NCI-H1092 (cell line): ENCODE results near the gene ATP8A1.
"Not testable (repeated sequence)": the region's sequence is repeated elsewhere in the genome, so short reads cannot be mapped to it uniquely, and the experiment has no call there.

Experiments used
- DNase-seq: peaks from one replicate; lab custom pipeline; 2025; lab: John Stamatoyannopoulos, UW

Gene ATP8A1

DNA sequence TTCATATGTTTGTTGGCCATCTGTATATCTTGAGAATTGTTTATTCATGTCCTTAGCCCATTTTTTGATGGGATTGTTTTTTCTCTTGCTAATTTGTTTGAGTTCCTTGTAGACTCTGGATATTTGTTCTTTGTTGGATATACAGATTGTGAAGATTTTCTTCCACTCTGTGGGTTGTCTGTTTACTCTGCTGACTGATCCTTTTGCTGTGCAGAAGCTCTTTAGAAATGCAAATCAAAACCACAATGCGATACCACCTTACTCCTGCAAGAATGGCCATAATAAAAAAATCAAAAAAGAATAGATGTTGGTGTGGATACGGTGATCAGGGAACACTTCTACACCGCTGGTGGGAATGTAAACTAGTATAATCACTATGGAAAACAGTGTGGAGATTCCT, 189.1 kb downstream of the ATP8A1 start:
- not testable (repeated sequence) for DNase-seq

DNA sequence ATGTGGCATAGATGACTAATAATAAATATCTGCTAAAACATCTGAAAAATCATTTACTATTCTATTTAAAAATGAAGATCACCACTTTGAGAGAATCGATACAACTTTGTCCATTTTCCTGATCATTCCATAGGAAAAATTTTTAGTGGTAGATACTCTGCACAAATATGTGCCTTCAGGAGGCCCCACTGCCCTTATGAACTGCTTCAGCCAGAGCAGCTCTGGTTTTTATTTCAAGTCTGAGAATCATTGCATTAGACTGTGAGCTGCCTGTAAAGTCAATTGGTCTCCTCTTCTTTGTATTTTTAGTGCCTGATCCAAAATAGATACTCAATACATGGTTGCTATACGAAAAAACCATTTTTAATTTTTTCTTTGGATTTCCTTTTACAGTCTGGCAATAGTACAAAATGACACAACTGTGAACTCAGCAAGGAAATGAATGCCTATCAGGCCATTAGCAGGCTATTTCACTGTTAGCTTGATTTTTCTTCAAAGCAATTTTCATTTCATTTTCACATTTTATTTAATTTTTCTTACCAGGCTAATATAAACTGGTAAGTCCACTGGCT, 190.5 kb downstream of the ATP8A1 start:
- no peak for DNase-seq

DNA sequence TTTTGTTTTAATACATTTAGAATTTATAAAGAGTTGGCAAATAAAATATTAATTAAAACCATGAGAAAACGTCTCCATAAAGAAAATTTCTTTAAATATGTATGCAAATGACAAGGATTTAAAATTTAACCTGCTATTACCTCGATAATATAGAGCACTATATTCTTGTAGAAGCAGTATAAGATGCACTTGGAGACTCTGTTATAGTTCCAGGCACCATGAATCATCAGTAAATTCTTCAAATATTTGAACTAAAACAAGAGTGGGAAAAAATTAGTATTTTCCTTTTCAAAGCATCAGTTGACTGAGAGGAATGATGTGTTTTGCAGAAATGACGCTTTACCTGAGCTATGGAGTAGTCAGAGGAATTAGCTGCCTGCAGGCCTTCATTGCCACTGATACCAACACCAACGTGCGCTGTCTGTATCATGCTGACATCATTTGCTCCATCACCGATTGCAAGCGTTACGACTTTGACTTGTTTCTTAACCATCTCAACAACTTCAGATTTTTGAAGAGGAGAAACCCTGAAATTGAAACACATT, 192.3 kb downstream of the ATP8A1 start:
- no peak for DNase-seq

DNA sequence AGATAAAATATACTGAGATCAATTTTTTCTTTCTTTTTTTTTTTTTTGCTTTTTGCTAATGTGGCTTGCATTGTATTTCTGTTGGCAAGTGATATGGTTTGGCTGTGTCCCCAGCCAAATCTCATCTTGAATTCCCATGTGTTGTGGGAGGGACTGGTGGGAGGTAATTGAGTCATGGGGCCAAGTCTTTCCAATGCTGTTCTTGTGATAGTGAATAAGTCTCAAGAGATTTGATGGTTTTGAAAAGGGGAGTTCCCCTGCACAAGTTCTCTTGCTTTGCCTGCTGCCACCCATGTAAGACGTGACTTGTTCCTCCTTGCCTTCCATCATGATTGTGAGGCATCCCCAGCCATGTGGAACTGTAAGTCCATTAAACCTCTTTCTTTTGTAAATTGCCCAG, 195.7 kb downstream of the ATP8A1 start:
- not testable (repeated sequence) for DNase-seq

DNA sequence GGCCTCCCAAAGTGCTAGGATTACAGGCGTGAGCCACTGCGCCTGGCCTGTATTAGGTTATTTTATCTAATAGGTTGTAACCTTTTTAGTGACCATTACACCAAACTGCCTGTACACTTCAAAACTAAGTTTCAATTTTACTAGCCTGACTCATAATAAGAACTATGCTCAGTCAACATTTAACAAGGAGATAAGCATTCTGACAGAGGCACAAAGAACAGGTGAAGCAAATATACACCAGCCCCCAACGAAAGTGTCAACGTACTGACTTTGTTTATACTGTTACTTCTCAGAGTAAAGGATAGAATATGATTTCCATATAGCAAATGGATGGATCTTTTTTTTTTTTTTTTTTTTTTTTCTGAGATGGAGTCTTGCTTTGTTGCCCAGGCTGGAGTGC, 196.9 kb downstream of the ATP8A1 start:
- no peak for DNase-seq

DNA sequence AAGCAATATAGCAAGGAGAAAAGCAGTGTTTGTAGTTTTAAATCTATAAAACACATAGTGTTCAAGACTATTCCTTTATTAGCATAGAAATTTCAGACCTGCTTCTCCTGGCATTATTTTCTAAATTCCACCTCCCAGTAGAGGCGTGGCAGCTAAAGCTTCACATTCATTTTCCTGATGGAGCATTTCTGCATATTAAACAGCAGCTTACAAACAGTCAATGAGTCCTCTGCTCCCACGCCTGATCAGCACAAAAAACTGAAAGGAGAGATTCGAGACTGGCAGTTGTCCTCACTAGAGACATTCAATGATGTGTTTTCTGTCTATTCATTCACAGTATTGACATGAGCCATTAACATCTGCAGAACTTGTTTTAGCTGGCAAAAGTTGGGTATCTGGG, 198.2 kb downstream of the ATP8A1 start:
- DNase-seq: no peak

DNA sequence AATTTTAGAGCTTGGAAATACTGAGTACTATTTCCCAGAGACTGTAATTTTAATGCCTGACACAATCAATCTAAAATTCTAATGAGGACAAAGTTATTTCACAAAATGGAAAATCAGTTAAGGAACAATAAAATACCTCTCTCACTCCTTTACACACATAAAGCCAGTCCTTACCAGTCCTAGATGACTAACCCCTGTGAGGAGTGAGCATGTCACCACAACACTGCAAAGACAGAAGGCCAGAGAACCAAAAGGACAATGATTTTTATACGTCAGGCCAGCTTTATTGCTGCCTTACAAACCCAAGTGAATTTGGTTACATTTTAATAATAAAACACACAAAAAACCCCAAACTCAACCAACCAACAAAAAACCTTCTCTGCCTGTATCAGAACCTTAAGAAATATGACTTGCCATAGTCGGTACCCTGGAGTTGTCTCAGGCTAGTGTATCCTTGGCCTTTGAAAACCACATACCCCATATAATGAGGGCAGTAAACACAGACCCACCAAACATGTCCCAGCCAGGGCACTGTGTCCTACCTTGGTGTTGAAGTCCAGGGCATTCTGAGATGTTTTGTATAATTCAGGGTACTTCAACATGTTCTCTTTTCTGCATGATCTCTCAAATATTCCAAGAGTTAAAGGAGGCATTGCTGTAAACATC, 202.0 kb downstream of the ATP8A1 start:
- no peak for DNase-seq

DNA sequence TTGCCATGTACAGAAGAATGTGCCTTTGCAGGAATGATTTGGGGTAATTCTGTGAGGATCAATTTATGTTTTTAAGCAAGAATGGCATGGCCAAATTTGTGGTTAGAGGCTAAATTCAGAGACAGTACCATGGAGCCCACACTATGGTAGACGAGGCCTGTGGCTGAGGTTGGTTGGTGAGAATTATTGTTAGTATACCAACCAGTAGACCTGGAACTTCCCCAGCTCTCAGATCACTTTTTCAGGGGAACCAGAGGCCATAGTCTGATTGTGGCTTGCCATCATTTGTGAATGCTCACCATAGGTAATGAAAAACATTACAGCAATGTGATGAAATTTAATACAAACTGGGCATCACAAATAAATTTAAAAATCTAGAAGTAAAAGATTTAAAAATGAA, 203.3 kb downstream of the ATP8A1 start:
- no peak for DNase-seq

DNA sequence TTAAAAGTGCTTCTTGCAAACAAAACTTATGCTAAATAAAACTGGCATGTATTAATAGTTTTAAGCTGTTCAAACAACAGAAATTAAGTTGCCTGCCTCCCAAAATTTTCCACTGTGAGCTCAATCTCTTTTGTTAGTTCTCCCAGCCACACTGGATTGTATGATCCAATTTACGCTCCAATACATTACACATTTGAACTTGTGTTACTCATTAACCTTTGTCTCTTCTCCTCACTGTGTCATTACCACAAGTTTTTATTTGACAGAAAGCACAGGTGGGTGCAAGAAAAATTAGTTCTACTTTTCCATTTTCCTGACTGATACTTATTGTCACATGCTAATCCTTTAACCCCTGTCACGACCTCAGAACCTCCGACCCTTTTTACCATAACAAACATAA, 204.1 kb downstream of the ATP8A1 start:
- DNase-seq: no peak

DNA sequence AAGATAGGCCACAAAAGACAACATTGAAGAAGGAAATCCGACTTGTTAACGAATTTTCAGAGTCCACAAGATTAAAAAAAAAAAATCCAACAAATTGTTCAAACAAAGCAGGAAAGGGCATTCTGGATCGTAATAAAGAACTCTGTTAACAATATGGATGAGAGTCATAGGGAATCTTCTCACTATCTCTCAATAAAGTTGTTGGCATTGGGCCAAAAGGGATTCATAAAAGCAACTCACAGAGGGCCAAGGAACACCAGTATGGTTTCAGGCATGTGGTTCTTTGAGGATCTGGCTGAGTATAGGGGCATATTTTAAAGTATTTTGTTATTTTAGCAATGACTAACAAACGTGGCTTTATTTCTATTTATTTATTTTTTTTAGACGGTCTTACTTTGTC, 210.1 kb downstream of the ATP8A1 start:
- DNase-seq: no peak

DNA sequence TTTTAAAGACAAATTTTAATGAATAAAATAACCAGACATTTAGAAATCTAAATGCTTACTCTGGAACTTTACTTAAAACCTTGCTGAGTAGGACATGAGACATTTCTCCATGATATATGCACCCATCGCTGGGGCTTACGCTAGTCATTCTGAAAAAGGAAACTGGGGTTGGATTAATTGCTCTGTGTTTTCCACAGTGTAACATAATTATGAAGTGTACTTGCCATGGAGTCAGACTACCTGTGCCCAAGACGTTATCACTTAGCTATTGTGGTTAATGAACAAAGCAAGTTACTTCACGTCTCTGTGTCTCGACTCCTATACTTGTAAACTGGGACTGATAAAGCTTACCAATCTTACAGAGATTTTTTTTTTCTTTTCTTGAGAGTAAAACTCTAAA, 211.9 kb downstream of the ATP8A1 start:
- DNase-seq: no peak

DNA sequence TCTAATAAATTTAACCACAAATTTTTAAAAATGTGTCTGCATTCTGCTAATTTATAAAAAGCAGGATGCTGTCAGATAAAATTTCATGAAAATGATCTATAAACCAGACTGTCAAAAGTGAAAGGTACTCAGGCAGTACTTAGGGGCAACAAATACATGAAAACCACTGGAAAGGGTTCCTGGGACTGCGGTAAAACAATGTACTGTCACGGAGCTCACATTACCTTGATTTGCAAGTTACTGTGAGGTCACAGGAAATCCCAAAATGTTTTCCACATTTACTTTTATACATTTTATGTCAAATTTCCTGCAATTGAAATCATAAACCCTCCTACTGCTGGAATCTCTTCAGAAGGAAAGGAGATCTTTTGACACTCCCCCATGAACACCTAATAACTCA, 214.3 kb downstream of the ATP8A1 start:
- DNase-seq: no peak

DNA sequence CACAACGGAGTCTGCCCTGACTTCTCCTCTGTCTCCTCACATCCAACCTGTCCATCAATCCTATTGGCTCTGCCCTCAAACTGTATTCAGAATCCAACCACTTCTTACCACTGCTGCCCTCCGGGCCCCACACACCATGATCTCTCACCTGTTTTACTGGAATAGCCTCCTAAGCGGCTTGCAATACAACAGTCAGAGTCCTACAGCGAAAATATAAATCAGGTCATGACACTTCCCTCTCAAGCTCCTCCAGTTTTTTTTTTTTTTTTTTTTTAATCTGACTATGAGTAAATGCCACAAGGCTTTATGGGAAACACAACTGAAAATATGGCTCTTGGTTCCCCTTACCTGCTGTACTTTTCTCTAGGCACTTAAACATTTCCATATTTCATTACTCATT, 216.8 kb downstream of the ATP8A1 start:
- no peak for DNase-seq

DNA sequence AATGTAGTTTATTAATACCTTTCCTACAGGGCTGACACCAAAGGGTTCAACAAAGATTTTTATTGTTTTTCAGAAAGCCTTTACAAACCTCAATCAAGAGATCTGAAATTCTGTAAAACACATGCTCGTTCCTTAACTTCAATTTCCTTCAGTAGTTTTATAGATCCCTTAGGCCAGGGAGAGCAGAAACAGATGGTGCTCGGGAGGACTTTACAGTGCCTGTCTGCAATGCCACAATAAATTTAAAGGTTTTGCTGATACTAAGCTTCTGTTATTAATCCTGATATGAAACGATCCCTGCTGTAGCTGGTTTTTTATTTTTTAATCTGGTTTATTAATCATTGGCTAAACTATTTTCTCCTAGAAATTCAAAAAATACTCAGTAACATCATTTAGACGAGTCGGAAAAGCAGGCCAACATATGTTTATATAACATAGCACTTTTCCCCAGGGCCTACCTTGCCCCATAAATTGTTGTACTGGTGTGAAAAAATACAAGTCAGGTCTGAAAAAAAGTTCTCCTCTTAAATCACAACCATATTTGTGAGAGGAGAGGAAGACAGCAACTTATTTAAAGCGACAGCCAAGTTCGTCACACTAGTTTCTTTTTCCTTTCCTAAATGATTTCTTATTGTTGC, 219.9 kb downstream of the ATP8A1 start:
- no peak for DNase-seq

DNA sequence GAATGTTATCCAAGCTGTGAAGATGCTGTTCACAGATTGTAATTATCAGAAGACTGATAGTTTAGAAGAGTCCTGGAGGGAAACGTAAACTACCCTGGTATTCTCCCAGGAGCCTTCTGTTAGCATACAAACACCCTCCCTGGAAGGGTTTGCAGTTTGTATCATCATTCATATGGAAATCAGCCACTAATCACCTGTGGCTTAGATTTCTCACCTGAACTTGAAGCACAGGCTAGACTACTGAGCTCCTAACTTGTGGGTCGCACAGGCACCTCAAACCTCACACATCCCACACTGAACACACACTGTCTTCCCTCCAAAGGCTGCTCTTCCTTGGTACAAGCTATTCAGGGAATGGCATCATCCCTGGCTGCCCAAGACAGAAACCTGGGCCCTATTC, 228.9 kb downstream of the ATP8A1 start:
- no peak for DNase-seq

DNA sequence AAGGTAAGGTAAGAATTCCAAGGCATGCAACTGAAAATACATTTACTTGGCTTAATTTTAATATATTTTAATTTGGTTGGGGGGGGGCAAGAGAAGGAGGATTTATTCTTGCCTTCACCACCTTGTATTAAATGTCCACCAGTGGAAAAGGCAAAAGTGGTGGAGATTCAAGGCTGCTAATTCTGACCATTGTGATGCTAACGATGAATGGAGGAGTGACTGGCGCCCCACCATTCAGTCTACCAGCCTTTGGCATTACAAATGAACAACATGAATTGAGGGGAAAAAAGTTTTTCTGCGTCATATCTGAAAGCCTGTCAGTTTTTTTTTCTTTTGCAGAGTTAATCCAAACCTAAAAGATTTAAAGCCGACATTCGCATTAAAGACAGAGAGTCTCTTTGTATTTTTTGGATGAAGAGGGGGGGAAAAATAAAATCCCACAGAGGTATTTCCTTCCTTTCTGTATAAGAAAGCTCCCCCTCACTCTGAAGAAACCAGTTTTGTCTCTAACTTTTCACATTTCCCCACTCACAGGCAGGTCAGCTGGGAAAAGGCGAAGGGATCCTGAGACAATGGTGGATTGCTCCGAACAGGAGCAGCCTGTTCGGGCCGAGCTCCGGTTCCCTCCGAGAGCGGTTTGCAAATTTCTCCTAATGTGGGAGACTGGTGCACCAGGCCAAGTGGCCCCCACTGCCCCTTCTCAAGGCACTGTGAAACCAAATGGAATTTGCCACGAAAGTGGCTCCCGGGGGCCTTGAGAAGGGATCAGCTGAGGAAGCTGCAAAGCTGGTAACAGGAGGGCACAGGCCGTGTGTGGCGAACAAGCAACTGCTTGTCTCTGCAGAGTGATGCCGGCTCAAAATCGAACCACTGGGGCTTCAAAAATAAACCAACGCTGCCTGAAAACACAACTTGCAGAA, 231.5 kb downstream of the ATP8A1 start:
- no peak for DNase-seq

DNA sequence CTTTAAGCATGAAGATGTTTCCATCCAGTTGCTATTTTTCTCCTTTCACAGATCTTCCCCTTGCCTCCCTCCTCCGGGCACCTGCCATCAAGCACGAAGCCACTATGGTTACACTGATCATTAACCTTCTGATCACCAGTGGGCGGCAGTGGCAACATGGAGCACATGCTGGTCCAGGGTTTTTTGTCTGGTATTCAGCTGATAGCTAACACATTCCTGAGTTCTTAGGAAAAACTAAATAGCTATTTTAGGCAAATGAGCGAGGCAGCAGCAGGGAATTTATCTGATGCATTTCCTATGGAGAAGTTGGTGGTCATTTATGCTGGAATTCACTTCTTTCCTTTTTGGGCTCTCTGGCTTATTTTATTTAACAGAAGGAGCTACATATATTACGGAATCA, 236.8 kb downstream of the ATP8A1 start:
- no peak for DNase-seq

DNA sequence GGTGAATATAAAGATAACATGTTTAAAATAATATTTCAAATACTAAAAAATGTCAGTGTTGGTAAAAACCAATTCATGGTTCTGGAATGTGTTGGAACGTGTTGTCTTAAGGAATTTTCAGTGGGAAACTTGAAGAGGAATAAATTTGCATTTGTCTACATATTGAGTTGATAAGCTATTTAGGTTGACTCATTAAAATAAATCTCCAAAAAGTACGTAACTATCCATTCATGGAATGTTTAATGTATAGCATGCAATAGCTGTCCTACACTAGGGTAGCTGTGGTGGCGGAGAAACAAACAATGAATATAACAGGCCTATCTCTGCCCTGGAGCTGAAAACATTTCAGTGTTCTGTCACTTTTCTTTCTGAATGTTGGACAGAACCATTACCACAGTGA, 239.4 kb downstream of the ATP8A1 start:
- no peak for DNase-seq

DNA sequence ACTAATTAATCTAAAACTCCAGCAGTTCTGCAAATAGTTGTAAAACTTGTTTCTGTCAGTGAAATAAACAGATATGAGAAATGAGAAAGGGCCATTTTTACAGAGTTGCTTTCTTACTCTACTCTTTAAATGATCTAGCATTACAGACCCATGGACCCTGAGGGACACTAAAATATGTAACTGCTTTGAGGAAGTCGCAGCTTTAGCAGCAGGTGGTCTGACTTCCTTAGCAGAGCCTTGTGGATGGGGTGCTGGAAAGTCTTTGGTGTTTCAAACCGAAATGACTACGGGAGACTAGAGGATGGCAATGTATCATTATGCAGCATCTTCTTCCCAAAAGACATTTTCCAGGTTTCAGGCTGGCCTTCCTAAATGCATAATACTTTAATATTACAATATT, 240.9 kb downstream of the ATP8A1 start:
- no peak for DNase-seq

DNA sequence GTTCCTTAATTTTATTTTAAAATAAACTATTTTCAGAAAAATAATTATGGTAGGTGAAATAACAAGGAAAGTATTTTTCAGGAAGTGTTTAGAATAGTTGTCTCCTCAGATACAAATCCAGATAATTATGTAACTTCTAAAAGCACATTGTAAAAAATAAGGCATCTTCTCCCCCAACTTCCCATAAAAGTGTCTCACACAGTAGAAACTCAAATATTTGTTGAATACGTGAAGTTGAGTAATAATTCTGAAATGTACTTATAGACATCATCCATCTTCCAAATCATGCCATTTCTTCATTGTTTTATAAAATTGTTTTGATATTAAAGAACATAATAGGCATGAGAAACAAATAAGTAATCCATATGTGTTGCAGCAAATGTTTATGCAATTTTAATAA, 241.6 kb downstream of the ATP8A1 start:
- DNase-seq: no peak

DNA sequence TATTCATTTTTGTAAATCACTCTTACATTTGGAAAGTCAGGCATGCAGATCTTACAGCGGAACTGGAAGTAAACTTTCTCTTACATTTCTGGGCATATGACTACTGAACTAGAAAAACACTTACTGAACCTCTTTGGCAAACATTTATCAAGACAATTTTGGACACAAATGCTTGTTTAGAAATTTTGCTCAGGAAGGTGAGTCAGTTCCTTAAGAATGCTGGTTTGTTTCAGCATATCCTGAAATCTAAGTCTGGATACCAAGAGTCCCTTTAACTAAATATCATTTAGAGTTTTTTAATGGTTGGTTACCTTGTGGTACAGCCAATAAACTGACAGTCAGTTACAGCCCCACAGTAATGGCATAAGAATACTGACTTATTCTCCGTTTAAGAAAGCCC, 244.7 kb downstream of the ATP8A1 start:
- no peak for DNase-seq

DNA sequence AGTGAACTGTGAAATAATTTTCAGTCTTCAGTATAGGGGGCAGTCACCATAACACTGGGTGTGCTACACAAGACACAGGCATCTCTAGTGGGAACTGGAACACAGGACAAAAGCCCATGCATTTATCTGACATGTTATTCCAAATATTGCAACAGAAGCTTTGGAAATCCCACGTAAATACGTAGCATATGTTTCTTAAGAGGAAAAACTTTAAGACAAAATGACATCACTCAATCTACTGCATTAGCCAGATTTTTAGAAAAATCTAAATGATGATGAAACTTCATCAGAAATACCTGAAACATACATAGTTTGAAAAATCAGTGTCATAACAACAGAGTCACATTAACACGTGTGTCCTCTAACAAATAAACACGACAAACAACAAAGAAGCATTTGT, 245.1 kb downstream of the ATP8A1 start:
- no peak for DNase-seq

DNA sequence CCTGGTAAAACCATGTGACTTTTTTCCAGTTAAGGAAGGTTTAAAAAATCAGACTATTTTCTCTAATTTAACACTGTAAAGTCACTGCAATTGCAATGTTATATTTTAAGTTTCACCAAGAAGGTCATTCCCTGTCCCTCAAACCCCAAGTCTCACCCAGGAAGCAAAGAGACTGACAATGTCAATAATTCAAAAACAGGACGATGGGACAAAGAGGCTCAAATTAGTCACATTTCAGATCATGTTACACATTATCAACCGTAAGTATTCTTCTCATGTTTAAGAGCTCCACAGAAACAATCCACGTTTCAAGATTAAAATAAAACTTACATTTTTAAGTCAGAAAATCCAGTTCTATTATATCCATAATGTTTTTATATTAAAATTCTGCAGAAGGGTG, 246.5 kb downstream of the ATP8A1 start:
- DNase-seq: no peak
